Gastroesophageal sphincter (tissue), 4 donors: Measurements from ENCODE around the gene ISOC2. TPM values are rescaled to one million over a fixed set of nuclear protein-coding genes. Genes with fewer than 3 reads are reported as not detected.
A peak's percentile ranks its signal among the peaks of the same experiment; 100 is the strongest.

Experiments
- ATAC-seq: fragments of 150-250 bp; one replicate; pipeline ENCODE4 v1.9.1; 2016; ENCODE audit warnings: mild to moderate bottlenecking, moderate library complexity
- H3K27ac ChIP-seq, 4 donors: fragments of 200-600 bp; sonication (generic) in 3 of 4; 1 replicate in 3 of 4; 2 replicates in 1 of 4; pipeline ENCODE4 v1.5.1; 2016 to 2019
- H3K27me3 ChIP-seq: fragments of 200-600 bp; sonication (generic); one replicate; pipeline ENCODE4 v1.5.1; 2019
- H3K36me3 ChIP-seq, 2 donors: fragments of 200-600 bp; sonication (generic); one replicate each; pipeline ENCODE4 v1.5.1; 2019; ENCODE audit warnings: control low read depth in 1 of 2
- H3K4me1 ChIP-seq, 3 donors: fragments of 200-600 bp; sonication (generic); 1 replicate in 2 of 3; 2 replicates in 1 of 3; pipeline ENCODE4 v1.5.1; 2016 to 2019; ENCODE audit warnings: control low read depth in 2 of 3
- H3K4me3 ChIP-seq, 2 donors: fragments of 200-600 bp; sonication (generic); one replicate each; pipeline ENCODE4 v1.5.1; 2019; ENCODE audit warnings: mild to moderate bottlenecking in 1 of 2, moderate library complexity in 1 of 2
- H3K9me3 ChIP-seq, 3 donors: fragments of 200-600 bp; sonication (generic); one replicate each; pipeline ENCODE4 v1.5.1; 2017 to 2019; ENCODE audit warnings: control low read depth in 2 of 3
- EP300 ChIP-seq: sonication (generic); formaldehyde crosslinking; IDR thresholded peaks from one replicate; pipeline ENCODE4 v1.6.1; 2017; ENCODE audit warnings: antibody characterized with exemption, mild to moderate bottlenecking
- POLR2A ChIP-seq, 2 donors: fragments of 450-650 bp; IDR thresholded peaks; one replicate each; pipeline ENCODE4 v1.6.1; 2017; ENCODE audit warnings: antibody characterized with exemption in 2 of 2, mild to moderate bottlenecking in 2 of 2, moderate library complexity in 1 of 2
- POLR2AphosphoS5 ChIP-seq: sonication (generic); formaldehyde crosslinking; IDR thresholded peaks from one replicate; pipeline ENCODE4 v1.6.1; 2017; ENCODE audit warnings: antibody characterized with exemption
- WGBS, 2 donors: methylation state at CpG; one replicate each; pipeline ENCODE4 v1.1.5; 2018; ENCODE audit warnings: low coverage in 1 of 2; 5-methylcytosine and 5-hydroxymethylcytosine counted together
- total RNA-seq, 4 donors: library from RNA; depleted of rRNA; stranded (reverse); fragments of >200 nt; gene quantifications; one replicate each; pipeline ENCODE4 v1.1.0, GENCODE V29; 2016
- TF ChIP-seq, protein P1 (sequence below), 4 experiments: fragments of 200-600 bp in 2 of 4; fragments of 450-650 bp in 2 of 4; sonication (generic) in 1 of 4; IDR thresholded peaks; one replicate each; pipeline ENCODE4 v1.5.1; 2017 to 2019; ENCODE audit warnings: antibody characterized with exemption in 4 of 4, mild to moderate bottlenecking in 2 of 4, moderate library complexity in 2 of 4

Gene ISOC2
- total RNA-seq, 4 donors from 2014 or later = 39.0 to 78.5 (median 63.8) TPM

DNA sequence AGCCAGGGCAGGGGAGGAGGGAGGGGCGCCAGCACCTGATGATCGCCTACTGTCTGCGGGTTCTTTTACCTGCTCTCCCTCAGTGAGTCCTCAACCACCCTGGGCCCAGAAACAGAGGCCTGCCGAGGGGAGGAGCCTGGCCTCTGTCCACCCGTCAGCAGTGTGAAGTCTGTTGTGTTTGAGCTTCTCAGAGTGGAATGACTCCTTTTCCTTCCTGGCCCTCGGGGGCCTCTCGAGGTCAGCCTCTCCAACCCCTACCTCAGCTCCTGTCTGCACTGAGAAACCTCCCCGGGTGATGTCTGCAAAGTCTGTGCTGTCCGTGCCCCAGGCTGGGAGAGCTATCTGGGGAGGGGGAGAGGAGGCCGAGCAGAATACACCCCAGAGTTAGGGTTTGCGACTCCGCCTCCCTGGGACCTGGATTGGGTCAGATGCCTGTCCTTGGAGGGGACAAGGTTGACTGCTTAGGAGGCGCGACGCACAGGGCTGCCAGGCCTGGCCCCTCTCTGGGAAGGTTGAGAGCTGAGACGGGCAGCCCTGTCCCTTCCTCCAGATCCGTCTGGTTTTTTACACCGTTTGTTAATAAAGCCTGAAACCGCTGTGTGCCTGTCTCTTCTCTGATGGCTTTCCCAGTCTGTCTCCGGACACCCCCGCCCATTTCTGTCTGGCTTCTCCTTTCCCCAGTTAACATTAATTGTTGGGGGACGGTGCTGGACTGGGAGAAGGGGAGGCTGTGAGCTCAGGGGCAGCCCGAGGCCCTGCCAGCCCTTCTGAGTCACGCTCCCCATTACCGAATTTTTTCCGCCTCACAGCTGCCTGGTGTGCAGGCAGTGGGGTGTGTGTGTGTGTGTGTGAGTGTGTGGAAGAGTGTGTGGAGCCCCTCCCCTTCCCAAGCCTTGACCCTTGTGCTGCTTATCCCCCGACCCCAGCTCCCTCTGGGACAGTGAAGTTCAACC is 25.8 kb upstream of the ISOC2 start:
- WGBS, 2 donors = 6 to 20% methylated on average over 1 to 15 of the region's 27 CpGs
- Histone ChIP-seq H3K4me1 (peaks cover 3 to 92% (median 60%) of the 10 kb centered on the region in 3 donors), H3K36me3 (peaks cover 0 to 20% of the 10 kb centered on the region in 2 donors), H3K27me3 (no peaks in the 10 kb centered on the region), H3K27ac (peak overlapping the region; percentile 86 to 99 (median 96)), H3K4me3 (peak overlapping the region in 1 of 2 donors; percentile 28), H3K9me3 (no peaks in the 10 kb centered on the region)
- TF ChIP-seq EP300 = no peak
- TF ChIP-seq, protein P1, sequence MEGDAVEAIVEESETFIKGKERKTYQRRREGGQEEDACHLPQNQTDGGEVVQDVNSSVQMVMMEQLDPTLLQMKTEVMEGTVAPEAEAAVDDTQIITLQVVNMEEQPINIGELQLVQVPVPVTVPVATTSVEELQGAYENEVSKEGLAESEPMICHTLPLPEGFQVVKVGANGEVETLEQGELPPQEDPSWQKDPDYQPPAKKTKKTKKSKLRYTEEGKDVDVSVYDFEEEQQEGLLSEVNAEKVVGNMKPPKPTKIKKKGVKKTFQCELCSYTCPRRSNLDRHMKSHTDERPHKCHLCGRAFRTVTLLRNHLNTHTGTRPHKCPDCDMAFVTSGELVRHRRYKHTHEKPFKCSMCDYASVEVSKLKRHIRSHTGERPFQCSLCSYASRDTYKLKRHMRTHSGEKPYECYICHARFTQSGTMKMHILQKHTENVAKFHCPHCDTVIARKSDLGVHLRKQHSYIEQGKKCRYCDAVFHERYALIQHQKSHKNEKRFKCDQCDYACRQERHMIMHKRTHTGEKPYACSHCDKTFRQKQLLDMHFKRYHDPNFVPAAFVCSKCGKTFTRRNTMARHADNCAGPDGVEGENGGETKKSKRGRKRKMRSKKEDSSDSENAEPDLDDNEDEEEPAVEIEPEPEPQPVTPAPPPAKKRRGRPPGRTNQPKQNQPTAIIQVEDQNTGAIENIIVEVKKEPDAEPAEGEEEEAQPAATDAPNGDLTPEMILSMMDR (IDR thresholded peaks at IDR 0.05) = no peak
- peak; percentile 70 for TF ChIP-seq POLR2AphosphoS5
- TF ChIP-seq POLR2A (IDR thresholded peaks at IDR 0.05) = no peak
- peak; percentile 67 for ATAC-seq

GRCh38 chr19:55486043-55486970 is 24.9 kb upstream of the ISOC2 start:
- no peaks in the 10 kb centered on the region for H3K9me3 ChIP-seq
- peak overlapping the region; percentile 86 to 99 (median 96) for H3K27ac ChIP-seq
- H3K4me1 ChIP-seq = peaks cover 3 to 82% (median 54%) of the 10 kb centered on the region in 3 donors
- no peaks in the 10 kb centered on the region for H3K27me3 ChIP-seq
- WGBS, 2 donors = 46% methylated on average over 7 of the region's 53 CpGs; no CpG with 5 or more reads in 1 of the 2 donors
- peak overlapping the region in 1 of 2 donors; percentile 28 for H3K4me3 ChIP-seq
- H3K36me3 ChIP-seq = peaks cover 0 to 29% of the 10 kb centered on the region in 2 donors
- ATAC-seq = no peak
- TF ChIP-seq POLR2A (IDR thresholded peaks at IDR 0.05) (no peak), POLR2AphosphoS5 (no peak), EP300 (no peak)
- TF ChIP-seq, protein P1 (IDR thresholded peaks at IDR 0.05) = peak in 3 of 4 experiments; percentile 38 to 60 (median 48)

GRCh38 chr19:55485439-55486011 is 24.1 kb upstream of the ISOC2 start:
- Histone ChIP-seq H3K36me3 (peaks cover 0 to 37% of the 10 kb centered on the region in 2 donors), H3K4me3 (peak overlapping the region; percentile 35 to 58), H3K27ac (peak overlapping the region; percentile 86 to 99 (median 96)), H3K4me1 (peaks cover 3 to 74% (median 54%) of the 10 kb centered on the region in 3 donors), H3K27me3 (no peaks in the 10 kb centered on the region), H3K9me3 (no peaks in the 10 kb centered on the region)
- no peak for TF ChIP-seq POLR2A (IDR thresholded peaks at IDR 0.05)
- TF ChIP-seq POLR2AphosphoS5 = no peak
- ATAC-seq = no peak
- no CpG with 5 or more reads among the region's 18 CpGs for WGBS, 2 donors

DNA sequence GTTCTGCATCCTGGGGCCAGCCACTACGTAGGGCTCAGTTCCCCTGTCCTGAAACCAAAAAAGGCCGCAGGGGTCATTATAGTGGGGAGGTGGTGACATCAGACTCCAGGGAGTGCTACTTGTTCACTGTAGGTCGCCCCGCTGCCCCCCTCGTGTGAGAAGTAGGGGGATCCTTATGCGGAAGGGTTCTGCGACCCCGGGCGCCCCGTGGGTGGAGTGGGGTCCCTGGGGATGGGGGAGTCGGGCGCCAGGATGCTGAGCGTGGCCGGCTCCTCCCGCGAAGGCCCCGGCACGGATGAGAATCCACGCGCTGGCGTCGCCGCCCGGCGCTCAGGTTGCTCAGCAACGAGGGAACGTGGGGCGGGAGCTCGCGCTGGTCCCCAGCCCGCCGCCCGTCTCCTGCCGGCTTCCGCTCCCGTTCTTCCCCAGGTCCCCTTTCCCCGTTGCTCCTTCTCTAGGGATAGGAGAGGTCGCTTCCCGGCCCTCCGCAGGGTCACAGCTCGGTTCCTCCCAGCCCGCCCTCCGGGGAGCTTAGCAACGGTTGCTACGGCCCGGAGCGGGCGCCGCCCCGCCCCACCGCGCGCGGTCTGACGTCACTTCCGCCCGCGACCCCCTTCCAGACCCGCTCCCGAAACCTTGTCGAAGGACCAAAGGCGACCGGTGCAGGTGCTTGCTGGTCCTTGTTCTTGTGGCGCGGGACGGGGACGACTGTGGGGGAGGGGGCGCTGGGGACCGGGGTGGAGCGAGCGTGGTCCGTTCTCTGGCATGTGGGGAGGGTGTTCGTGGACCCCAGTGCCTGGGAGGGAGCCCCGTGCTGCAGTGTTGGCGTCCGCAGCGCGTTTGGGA is 23.4 kb upstream of the ISOC2 start, which contains the start of gene NAT14:
TSS of gene NAT14 (plus strand) at position 596 of the 846 bp plus-strand sequence. CDS start 521 bp downstream, outside the sequence.
- H3K9me3 ChIP-seq = no peaks in the 10 kb centered on the region
- peak within 1 kb of the TSS; percentile 86 to 99 (median 96) for H3K27ac ChIP-seq
- H3K27me3 ChIP-seq = no peaks in the 10 kb centered on the region
- H3K4me1 ChIP-seq = peaks cover 3 to 67% (median 54%) of the 10 kb centered on the region in 3 donors
- H3K36me3 ChIP-seq = peaks cover 0 to 39% of the 10 kb centered on the region in 2 donors
- ATAC-seq = peak; percentile 37
- TF ChIP-seq POLR2A (IDR thresholded peaks at IDR 0.05) = no peak
- TF ChIP-seq POLR2AphosphoS5 = peak; percentile 19
- no peak for TF ChIP-seq EP300
- TF ChIP-seq, protein P1 (IDR thresholded peaks at IDR 0.05) = no peak
- 0% methylated on average over 1 of the region's 78 CpGs; no CpG with 5 or more reads in 1 of the 2 donors for WGBS, 2 donors
- peak within 1 kb of the TSS; percentile 35 to 58 for H3K4me3 ChIP-seq
